Stimulated activated naive CD4-positive, alpha-beta T cell treated with Interleukin-2 at 50 U/mL for 16 hours (primary cell): ENCODE measurements around the gene COBL.
"Not testable (repeated sequence)": the region's sequence is repeated elsewhere in the genome, so short reads cannot be mapped to it uniquely, and the experiment has no call there.

ENCODE experiments used
- DNase-seq: peaks from one replicate; lab custom pipeline; 2025; lab: John Stamatoyannopoulos, UW

Gene COBL

GRCh38 chr7:51229620-51230323, 86.8 kb downstream of the COBL start:
- no peak for DNase-seq

DNA sequence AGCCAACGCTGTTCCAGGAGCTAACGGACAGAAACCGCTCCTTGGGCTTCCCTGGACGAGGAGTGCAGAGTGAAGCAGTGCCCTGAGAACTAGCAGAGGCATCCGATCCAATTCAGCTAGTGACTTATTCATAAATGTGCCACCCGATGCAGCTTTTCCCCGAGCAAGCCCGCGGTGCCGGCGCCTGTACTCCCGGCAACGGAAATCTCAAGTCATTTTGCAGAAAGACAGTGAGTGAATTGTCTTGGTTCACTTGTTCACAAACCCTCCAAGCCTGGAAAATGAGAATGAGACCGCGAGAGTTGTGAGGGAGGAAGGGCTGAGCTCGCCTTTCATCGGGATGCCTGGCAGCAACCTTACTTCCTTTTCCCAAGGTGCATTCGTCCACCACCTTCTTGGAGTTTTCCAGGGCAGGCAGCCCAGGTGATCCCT, 87.5 kb downstream of the COBL start:
- DNase-seq, result no peak

- DNase-seq, result no peak
These were observed 88.1 kb downstream of the COBL start for GRCh38 chr7:51228386-51228958.

GRCh38 chr7:51227861-51228260, 88.7 kb downstream of the COBL start:
- DNase-seq, result no peak

DNA sequence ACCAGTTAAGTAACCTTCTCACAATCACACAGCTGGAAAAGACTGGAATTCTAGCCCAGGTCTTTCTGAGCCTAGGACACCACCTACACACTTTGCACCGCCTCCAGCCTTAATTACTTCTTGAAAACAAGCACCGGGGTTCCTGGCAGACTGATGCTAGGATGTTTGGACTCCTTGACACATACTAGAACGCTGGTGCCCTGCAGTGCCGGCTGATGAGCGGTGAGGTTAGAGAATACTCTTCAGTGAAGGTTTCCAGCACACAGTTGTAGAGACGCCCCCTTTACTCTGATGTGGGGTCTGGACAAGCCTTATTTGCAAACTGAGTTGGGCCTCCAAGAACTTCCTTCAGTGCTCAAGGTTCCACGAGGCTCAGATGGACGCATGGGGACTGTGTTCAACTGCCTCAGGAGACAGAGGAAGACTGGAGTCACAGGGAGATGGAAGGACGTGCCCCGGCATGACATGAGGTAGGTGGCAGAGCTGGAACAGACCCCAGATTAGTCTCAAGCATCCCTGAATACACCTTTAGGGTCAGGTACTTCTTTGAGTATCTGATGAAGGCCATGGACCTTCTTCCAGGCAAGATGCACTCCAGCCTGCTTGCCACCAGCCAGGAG, 89.6 kb downstream of the COBL start:
- no peak for DNase-seq

DNA sequence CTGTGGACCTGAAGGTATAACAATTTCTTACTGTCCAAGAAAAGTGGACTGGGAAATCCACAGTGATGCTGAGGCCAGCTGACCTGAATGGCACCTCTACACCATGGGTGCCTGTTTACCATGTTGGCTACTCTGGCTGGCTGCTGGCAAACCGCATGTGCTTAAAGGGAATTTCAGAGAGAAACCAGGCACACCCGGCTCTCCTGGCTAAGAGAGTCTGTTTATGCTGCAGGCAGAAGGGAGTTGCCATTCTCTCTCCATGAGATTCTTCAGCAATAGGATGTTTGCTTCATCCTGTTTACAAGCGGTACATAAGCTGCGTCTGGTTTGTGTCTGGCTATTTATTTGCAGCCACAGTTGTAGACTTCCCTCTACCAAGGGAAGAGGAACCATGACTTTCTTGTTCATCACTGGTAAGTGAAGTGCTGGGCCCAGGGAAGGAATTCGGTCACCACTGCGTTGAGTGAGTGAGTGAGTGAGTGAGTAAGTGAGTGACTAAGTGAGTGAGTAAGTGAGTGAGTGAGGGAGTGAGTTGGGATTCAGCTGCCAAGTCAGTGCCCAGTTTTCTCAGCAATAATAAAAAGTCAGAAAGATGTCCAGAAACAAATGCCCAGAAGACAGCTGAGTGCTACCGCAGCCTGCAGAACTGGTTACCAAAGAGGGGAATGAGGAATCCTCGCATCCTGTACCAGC, 90.4 kb downstream of the COBL start:
- DNase-seq, result no peak

GRCh38 chr7:51224811-51225595, 91.6 kb downstream of the COBL start:
- DNase-seq, result no peak

GRCh38 chr7:51223505-51223904, 93.1 kb downstream of the COBL start:
- DNase-seq, result no peak

DNA sequence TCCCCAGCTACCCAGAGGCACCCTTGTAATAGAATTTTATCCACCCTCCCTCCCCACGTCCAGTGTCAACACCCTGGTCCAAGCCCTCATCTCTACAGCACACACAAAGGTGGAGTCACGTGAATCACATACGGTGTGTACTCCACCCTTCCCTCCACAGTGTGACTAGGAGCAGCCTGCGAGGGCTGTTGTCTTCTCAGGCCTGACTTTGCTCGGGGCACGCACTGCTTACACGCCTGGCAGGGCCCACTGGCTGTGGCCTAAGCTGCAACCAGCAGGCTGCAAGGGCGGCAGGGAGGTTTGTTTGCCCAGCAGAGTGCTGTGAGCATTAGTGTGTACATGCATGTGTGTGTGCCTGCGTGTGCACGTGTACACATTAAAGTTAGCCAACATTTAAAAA, 93.7 kb downstream of the COBL start:
- DNase-seq, result no peak

DNA sequence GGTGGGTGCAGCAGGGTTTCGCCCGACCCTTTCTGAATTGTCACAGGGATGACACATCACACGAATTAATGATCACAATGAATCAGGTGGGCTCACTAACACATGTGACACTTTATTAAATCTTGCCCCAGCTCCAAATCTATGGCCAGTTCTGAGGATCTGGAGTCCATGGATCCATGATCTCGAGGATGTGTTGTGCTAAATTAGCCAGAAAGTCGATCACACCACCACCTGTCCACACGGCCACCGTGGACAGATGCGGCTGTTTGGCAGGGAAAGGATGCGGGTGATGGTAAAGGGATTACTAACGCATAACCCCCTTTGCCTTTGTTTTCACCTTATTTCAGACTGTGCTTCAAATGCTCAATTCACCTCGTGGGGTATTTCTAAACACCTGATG, 96.4 kb downstream of the COBL start:
- no peak for DNase-seq

GRCh38 chr7:51219261-51219988, 97.2 kb downstream of the COBL start:
- no peak for DNase-seq

GRCh38 chr7:51217804-51218203, 98.8 kb downstream of the COBL start:
- DNase-seq, result no peak

- no peak for DNase-seq
These were observed 102.5 kb downstream of the COBL start for GRCh38 chr7:51214098-51214497.

DNA sequence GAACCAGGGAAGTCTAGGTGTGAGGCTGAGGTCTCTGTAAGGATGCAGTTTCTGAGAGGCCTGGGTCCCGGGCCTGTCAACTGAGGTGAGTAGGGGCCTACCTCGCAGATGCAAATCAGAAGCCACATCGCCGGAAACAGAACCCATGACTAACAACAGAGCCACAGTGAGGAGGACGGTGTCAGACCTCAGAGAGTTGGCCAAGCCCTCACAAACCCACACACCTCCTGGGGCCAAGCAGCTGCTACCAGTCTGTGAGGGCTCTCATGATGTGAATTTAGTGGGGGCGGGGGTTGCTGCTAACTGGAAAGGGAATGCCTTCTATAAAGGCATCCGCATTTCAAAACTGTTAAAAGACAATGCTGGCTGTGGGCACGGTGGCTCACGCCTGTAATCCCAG, 103.0 kb downstream of the COBL start:
- DNase-seq, result no peak

GRCh38 chr7:51210766-51211165, 105.8 kb downstream of the COBL start:
- no peak for DNase-seq

DNA sequence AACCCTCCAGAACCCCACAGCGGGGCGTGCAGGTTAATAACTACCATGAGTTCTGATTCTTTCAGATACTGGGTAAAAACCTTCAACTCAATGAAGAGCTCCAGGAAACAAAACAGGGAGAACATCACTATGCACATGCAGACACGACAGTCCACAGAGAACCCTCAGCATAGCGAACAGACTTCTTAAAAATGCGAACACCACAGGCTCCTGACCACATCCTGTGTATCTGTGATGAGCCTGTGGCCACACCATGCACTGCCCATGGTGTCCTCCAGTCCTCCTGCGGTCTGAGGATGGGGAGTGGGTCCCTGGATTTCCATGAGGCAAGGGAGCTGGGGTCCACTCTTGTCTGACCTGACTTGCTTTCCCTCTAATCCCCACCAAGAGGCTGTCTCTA, 107.2 kb downstream of the COBL start:
- no peak for DNase-seq

DNA sequence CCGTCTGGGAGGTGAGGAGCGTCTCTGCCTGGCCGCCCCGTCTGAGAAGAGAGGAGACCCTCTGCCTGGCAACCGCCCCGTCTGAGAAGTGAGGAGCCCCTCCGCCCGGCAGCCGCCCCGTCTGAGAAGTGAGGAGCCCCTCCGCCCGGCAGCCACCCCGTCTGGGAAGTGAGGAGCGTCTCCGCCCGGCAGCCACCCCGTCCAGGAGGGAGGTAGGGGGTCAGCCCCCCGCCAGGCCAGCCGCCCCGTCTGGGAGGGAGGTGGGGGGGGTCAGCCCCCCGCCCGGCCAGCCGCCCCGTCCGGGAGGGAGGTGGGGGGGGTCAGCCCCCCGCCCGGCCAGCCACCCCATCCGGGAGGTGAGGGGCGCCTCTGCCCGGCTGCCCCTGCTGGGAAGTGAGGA, 108.5 kb downstream of the COBL start:
- not testable (repeated sequence) for DNase-seq

- DNase-seq, result no peak
These were observed 118.0 kb downstream of the COBL start for GRCh38 chr7:51198654-51199053.

DNA sequence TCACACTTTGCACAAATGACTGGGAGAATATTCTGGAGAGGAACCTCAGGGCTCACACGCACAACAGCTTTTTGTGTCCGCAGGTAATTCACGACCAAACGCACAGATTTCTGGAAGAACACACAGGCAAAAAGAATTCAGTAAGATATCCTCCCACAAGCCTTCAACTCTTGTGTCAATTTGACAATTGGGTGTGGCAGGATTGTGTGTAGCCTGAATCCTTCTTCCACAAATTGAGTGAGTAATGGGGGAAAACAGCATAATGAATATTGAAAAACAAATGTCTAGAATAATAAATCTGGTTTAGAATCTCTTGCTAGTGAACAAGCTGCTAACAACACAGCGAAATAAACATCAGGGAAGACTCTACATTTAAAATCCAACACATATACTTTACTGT, 125.6 kb downstream of the COBL start:
- no peak for DNase-seq

DNA sequence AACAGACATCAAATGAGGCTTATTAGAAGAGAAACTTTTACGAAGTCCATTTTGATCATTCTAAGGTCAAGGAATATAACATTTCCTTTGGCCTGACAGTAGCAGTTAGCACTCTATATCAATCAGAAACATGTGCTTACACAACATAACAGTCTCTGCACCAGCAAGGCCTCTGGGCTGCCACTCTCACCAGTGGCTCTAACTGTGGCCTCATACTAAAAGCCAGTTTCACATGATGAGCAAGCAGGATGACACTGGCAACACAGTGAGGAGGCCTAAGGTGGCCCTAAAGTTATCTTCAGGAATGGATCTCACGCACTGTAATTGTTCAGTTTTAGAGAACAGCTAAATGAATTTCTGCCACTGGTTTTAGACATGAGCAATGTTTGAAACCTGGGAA, 126.8 kb downstream of the COBL start:
- no peak for DNase-seq

DNA sequence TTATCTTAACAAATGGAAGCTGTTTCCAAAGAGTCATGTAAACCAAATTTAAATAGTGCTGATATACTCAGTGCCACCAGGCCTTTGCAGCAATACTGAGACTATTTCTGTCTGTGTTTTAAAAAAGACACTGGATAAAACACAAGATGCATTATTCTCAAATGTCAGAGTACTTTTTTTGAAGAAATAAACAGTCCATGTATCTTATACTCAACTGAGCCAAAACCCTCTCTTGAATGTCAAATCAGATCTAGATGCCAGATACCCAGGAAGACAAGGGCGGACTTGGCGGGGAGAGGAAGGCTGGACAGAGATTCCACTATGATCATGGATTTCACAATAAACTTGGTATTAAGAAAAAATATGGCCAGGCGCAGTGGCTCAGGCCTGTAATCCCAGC, 127.6 kb downstream of the COBL start:
- no peak for DNase-seq

DNA sequence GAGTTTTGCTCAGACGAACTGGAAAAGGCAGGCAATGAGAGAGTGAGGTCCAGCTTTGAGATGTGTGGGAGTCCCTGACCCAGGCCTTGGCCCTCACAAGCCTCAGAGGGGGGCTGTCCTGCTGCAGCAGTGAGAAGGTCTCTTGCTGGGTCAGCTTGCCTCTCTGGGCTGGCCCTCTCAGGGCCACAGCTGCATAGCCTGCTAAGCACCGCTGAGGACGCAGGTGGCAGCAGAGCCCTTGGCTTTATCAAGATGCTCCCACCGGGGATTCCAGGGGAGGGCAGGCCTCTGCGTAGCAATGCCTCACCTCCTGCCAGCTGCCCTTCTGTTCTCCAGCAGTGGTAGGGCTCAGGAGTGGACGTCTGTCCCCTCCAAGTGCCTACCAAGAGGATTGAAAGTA, 128.7 kb downstream of the COBL start:
- no peak for DNase-seq
